A204.1 (cell line): ENCODE measurements around the gene PLA2G2C.
"Not testable (repeated sequence)": the region's sequence is repeated elsewhere in the genome, so short reads cannot be mapped to it uniquely, and the experiment has no call there.

ENCODE experiments used
- FAIRE-seq: peaks from 2 replicates; lab custom pipeline; 2012; peaks lifted over from hg19 to GRCh38; lab: Jason Lieb, UNC

Gene PLA2G2C, protein sequence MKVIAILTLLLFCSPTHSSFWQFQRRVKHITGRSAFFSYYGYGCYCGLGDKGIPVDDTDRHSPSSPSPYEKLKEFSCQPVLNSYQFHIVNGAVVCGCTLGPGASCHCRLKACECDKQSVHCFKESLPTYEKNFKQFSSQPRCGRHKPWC

DNA sequence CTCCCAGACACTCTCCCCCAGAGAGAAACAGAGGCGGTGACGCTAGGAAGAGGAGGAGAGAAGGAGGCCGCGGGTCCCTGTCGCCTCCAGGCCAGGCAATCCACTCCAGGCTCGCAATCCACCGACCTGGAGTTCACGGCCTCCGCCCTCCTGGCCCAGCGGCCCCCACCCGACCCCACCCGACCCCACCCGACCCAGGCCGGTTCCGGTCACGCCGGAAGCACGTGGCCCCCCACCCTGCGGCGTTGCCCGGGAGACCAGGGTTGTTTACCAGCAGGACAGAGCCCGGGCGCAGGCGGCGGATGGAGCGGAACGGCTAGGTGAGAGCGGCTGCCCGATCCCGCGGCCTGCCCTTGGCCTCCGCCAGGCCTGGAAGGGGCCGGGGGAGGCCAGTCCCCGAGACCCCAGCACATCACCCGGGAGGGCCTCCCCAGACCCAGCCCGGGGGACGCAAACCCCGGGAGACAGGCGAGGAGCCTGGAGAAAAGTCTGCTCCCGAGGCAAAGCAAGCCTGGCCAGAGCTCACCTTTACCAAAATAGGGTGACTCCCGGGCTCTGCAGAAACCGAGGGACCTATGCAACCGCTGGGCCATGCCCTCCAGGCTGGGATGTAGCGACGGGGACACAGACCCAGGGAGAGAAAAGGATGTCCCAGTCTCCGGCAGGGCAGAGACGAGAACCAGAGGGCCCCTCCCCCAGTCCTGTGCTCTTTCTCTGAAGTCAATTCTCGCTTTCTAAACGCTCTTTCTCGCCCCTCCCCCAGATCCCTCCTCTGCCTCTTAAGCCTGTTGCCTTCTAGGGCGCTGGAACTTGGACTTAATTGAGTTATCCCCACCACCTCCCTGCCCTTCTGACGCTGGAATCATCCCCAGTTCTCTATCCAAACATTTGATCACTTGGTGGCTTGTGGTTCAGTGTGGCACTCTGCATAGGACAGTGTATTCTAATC is at the start of gene PLA2G2C, which contains the start of gene UBXN10:
PLA2G2C (minus strand) TSS at position 685 of the 949 bp plus-strand sequence. CDS start 9,155 bp downstream, outside the sequence.
UBXN10 (plus strand) TSS at position 263 of the 949 bp plus-strand sequence. CDS start 4,466 bp downstream, outside the sequence.
- no peak for FAIRE-seq

DNA sequence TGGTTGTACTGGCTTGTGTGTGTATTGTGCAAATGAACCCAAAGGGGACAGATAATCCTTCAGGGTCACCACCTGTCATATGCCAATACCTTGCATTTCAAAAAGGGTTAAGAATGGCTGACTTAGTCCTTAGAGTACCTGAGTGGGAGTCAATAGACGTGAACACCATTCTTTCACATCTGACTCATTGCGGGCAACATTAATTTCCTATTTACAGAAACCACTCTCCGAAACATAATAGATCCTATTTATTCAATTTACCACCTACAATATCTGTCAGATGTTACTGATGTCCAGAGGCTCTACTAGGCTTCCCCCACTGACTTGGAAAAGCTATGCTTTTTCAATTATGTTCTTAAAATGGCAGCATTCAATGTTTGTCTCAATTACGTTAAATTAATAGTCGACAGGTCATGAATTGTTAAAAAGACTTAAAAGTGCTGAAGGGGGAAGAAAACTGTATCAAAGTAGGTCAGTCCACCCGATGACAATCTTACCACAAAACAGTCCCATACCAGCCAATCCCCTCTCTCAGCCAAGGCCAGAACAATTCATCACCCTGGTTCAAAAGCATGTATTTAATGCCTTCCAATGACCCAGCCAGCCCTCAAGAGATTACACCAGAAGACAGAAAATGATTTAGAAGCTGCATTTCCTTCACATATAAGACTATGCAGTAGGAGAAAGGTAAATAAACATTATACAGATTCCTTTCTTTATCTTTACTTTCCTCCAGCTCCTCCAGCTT is 48.6 kb upstream of the PLA2G2C start:
- no peak for FAIRE-seq

DNA sequence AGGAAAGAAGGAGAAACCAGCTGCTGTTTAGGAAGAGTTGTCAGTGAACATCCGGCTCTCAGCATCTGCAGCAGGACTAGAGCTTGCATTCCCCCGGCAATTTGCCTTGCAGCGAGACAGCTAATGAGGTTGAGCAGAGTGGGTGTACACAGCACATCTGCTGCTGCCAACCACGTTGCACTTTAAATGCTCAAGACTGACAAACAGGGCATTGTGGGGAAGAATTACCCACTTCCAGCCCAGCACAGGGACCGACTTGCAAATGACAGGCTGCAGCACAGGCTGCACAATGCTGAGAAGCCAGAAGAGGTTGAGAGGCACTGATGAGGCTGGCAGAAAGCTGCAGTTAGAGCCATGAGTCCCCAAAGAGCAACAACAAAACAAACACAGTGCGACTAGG is 47.5 kb upstream of the PLA2G2C start:
- FAIRE-seq, result no peak

DNA sequence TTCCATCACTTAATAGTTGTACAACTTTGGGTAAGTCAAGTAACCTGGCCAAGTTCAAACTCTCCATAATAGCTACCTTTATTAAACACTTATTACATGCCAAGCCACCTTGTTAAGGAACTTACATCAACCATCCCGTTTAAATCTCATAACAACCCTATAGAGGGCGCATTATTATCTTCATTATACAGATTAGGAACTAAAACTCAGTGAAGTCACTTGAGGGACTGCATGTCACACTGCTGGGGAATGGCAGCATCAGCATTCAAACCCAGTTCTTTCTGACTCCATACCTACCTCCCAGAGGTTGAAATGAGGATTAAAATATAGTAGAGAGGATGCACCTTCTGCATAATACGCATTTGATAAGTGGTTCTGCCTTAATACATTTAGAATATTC is 47.1 kb upstream of the PLA2G2C start:
- no peak for FAIRE-seq

DNA sequence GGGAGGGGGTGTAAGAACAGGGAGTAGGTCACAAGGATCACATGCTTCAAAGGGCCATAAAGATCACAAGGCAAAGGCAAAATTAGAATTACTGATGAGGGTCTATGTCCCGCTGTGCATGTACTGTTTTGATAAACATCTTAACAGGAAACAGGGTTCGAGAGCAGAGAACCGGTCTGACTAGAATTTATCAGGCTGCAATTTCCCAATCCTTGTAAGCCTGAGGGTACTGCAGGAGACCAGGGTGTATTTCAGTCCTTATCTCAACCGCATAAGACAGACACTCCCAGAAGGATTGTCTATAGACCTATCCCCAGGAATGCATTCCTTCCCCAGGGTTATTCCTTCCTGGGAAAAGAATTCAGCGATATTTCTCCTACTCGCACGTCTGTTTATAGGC is 46.2 kb upstream of the PLA2G2C start:
- not testable (repeated sequence) for FAIRE-seq

DNA sequence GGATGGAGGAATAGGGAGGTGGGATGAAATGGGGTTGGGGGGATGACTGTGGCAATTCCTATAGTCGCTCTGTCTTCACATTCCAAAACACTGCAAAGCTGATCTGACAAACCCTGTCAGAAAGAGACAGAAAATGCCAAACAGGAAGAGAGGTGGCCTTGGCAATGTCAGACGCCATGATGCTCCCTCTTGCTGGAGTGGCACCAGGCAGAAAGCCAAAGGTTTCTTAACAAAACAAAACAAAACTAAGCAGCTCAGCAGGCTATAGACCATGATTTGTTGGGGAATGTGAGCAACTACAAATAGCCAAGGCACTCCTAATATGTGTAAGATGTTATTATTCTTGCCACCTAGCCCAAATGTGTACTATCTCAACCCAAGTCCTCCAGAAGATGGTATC is 42.9 kb upstream of the PLA2G2C start:
- FAIRE-seq, result no peak

DNA sequence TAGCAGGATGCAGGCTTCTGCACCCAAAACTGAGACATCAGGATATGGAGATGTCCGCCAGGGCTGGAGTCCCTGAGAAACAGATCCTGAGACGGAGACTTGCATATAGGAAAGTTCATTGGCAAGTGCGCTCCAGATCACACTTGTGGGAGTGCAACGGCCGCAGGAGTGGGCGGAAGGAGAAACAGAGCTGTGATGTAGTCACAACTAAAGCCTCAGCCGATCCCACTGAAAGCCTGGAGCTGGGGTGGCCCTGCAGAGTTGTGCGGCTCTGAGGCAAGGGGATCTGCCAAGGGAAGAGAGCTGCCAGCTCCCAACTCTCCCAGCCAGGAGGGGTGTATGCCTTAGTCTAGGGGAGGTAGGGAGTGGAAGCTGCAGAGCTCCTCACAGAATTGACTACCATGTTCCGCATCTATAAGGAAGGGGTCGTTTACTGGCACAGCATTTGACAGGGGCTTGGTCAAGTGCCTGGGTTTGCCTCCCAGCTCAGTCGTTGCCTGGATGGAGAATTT is 42.1 kb upstream of the PLA2G2C start:
- FAIRE-seq, result no peak

DNA sequence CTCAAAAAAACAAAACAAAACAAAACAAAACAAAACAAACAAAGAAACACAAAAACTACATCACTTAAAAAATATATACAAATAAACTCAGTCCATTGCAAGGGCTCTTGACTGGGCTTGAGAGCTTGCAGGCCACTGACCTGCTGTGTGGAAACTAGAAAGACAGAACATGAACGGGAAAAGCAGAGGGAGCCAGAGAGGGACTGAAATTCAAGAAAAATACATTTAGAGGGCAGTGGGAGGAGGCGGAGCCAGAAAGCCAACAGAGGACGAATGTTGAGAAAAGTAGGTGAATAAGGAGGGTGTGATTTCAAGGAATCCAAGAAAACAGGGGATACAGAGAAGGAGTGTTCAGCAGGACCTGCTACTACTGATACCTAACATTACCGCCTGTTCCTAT is 41.4 kb upstream of the PLA2G2C start:
- no peak for FAIRE-seq

DNA sequence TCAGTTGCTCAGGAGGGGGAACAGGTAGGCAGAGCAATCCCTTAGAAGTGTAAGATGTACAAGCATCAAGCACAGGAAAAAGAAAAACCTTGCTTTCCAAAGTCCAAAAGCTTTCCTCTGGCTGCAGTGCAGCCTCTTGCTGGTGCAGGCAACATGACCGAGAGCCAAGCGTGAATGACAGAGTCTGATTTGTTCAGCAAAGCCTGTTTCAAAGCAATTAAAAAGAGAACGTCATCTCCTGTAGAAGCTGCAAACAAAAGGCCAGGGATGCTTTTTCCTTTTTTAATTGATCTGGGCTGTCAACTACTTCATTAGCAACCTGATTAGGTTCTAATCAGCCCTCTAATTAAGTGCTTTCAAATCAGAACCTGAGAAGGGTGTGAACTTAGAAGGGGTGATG is 38.2 kb upstream of the PLA2G2C start:
- FAIRE-seq, result no peak

DNA sequence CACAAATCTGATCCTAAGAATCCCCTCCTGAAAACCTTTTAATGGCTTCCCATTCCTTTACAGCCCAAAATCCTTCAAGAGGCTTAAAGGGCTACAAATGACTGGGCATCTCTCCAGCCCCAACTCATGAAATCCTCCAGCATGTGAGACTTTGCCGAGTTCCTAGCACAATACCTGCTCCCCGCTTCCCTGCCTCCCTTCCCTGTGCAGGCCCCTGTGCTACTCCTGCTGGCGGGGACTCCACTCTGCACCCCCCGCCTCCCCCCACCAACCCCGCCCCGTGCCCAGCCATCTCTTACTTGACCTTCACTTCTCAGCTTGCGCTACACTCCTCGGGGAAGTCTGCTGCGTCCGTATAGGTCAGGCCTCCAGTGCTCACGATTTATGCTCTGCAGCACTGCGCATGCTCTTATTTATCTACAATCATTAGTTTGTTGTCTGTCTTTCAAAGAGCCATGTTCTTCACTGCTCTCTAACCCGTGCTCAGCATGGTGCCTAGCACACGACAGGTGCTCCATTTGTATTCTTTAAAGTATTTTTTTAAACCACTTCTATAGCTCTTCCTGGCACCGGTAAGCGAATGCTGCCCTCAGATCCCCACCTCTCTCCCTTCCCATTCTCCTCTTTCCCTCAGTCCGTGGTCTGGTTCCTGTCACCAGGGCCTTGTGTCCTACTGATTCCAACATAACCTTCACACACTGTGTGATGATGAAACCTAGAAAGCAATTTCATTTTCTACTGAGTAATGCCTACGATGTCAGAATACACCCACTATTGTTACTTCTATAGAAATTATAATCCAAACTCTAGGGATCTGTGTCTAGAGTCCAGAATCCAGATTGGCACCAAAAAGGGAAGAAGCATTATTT is 37.5 kb upstream of the PLA2G2C start:
- no peak for FAIRE-seq

DNA sequence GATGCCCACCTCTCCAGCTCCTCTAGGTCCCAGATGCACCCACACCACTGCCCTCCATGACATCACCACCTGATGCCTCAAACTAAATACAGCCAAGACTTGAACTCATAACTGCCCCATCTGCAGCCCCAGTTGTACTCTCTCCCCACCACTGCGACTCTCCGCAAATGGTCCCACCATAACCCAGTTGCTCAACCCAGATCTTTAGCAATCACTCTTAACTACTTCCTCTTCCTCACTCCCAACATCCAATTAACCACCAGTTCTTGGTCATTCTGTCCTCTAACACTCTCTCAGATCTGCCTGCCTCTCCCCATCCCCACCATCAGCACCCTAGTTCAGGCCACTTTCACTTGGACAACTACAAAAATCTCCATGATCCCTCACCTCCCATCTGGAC is 36.8 kb upstream of the PLA2G2C start:
- FAIRE-seq, result no peak

DNA sequence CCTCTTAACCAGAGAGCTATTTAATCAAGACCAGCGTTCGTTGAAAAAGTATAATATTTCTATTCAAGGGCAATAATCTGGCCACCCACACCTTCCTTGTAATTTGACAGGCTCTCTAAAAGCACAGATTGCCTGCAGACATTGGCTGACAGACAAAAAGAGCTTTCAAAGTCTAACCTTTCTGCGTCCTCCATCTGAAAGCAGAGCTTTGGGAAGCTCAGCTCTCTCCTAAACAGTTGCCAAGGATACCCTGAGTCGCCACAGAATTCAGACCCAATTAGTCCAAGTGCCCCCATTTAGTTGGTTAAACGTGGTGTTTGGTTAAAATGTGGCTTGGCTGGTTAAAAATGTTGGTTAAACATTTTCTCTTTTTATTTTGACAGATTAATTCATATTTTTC is 33.7 kb upstream of the PLA2G2C start:
- FAIRE-seq, result no peak

DNA sequence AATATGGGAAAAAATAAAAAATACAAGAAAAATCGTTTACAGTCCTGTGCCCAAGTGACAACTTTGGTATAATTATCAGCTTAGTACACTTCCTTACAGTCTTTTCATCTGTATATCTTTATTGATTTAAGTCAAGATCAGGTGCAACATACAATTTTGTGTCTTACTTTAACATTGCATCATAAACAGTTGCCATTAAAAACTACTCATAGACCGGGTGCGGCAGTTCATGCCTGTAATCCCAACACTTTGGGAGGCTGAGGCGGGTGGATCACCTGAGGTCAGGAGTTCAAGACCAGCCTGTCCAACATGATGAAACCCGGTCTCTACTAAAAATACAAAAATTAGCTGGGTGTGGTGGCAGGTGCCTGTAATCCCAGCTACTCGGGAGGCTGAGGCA is 32.7 kb upstream of the PLA2G2C start:
- not testable (repeated sequence) for FAIRE-seq

DNA sequence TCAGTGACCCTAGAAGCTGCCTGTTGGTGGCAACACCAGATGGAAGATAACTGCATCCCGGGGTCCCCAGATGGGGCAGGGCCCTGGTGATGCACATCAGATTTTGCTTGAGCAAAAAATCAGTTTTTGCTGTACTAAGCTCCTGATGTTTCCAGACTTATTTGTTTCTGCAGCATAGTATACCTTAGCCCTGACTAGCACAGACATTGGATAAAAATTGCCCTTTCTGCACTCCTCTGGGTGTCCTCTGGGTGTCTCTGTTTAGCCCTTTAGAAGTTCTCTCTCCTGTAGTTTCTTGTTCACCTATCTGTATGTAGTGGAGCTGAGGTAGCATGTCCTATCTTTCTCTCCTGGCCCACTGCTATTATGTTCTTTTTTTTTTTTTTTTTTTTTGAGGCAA is 30.3 kb upstream of the PLA2G2C start:
- FAIRE-seq, result no peak

DNA sequence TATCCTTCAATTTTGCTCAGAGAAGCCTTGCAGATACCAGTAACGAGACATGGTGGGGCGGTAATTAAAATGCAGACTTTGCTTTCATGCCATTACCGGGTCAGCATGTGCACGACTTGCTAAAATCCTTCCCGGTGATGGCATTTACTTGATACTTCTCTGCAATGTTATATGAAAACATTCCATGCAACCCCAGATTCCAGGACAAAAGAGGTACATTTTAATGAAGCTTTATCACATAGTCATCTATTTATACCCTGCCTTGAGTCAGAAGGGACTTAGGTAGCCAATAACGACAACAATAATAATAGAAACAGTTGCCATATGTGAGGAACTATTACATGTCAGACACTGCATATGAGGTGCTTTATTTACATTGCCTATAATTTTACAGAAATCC is 29.4 kb upstream of the PLA2G2C start:
- FAIRE-seq, result no peak

DNA sequence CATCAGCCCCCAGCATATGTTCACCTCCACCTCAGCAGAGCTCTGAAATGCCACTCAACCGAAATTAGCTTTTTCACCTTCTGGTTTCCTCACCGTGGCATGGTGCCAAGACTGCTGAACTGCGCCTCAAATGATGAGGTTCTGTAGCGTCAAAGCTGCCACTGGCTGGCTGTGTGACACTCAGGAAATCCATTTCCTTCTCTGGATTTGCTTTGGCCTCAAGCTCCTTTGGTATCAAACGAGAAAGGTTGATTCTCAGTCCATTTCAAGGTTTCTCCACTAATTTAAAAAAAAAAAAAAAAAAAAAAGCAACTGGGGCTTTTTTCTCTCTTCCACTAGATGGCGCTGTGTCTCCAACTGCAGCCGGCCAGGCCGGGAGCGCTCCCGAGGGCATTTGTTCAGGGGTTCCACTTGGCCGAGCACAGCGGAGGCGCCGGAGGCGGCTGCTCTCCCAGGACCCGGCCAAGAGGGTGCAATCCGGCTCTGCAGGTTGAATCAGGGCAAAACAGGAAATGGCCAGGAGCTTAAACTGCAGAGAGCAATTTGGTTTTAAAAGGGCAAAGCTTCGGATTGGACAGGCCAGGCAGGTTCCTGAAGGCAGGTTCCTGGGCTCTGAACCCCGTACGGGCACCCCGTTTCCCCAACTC is 26.5 kb upstream of the PLA2G2C start:
- peak; percentile 23 for FAIRE-seq

DNA sequence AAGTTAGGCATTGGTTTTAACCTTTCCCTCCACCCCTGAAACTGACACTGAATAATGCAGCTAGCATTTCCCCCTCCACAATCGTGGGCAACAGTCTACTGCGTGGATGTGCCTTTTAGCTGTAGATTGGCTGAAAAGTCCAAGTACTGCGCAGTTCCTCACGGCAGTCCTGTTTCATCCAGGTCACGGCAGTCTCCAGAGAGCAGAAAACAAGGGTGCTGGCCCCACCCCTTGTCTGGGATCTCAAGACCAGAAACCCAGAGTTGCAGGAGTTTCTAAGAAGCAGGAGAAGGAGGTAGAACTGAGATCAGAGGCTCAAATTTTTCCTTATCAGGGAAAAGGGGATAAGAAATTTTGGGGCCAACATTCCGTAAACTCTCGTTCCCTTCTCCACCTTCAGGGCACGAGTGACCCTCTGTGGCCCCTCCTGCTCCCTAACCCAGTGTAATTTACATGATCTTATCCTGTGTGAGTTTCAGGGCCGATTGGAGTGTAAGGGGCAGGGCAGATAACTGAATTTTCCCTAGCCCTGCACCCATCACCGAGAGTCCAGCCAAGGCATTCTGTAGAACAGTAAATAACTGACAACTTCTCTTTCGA is 25.9 kb upstream of the PLA2G2C start:
- FAIRE-seq, result no peak

DNA sequence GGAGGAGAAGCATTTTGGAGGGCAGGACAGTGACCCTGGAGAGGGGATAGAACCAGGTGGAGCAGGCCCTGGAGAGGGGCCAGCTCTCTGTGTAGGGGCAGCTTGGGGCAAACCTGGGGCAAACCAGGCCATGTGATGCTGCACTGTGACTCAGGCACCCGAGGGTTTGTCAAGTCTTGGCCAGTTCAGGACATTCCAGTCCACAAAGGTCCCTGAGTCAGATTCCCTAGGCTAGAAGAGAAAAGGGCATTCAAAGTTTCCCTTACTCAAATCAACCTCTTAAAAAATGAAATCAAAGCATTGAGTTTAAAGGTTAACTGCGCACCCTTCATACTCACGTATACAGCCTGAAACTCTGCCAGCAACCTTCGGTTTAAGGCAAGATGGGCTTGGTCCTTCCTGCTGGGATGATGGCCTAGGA is 25.2 kb upstream of the PLA2G2C start:
- no peak for FAIRE-seq

DNA sequence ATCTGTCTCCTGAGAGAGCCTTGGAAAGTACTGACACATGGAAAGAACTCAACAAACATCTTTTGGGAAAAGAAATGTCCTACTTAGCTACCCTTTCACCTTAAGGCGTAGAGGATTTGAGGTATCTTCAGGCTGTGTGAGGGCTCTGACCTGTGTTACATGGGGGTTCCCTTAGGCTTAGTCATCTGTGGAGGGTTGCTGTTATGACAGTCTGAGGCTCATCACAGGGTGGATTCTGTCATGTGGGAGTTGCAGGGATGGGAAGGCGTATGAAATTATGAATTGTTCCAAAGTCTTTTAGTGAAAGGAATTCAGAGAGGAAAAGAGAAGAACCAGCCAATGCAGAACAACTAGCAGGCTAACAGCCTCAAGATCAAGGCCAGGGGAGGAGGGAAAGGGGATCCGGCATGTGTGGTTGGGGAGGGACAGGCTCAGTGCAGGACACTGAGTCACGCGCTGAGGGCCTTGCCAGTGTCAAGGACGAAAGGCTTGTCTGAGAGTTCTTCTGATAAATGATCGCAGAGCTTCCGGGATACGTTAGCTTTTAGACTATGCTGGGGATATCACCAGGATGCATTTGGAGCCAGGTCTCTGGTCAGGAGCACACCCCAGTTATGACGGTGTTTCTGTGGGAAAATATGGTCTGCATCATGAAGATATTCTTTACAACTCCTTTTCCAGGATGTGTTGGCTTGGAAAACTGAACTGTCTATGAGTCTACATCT is 24.6 kb upstream of the PLA2G2C start:
- FAIRE-seq, result no peak

DNA sequence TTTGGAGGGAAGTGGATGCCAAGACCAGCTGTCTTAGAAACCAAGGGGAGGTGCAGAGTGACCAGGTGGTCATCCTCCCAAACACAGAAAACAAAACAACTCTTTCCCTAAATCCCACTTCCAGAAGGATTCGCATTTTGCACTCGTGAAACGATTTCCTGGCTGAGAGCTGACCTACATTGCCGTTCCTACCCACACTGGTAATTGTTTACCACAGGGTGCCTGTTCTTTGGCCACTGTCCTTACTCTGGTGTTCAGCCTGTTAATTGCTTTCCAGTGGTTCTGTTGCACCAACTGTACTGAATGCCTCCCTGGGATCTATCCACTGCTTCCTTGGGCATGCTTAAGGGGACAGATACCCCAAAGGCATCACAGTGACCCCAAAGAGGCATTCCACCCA is 23.2 kb upstream of the PLA2G2C start:
- no peak for FAIRE-seq
